Tibial artery (tissue), 4 donors: ENCODE results near the gene BCL2L12.

ENCODE experiments used
- DNase-seq, 2 donors: peaks; one replicate each; pipeline ENCODE4 v3.0.0-alpha.2; 2019
- H3K27ac ChIP-seq, 2 donors: fragments of 200-600 bp; sonication (generic) in 1 of 2; 1 replicate in 1 of 2; 2 replicates in 1 of 2; pipeline ENCODE4 v1.5.1; 2018 to 2019; ENCODE audit warnings: mild to moderate bottlenecking in 1 of 2
- H3K27me3 ChIP-seq, 2 donors: fragments of 200-600 bp; sonication (generic) in 1 of 2; one replicate each; pipeline versions ENCODE4 v1.5.1 to v1.6.0; 2016 to 2019
- H3K36me3 ChIP-seq, 3 donors: fragments of 200-600 bp; sonication (generic) in 2 of 3; one replicate each; pipeline ENCODE4 v1.5.1; 2016 to 2019; ENCODE audit warnings: mild to moderate bottlenecking in 2 of 3
- H3K4me1 ChIP-seq, 4 donors: fragments of 200-600 bp; sonication (generic) in 2 of 4; 1 replicate in 3 of 4; 2 replicates in 1 of 4; pipeline ENCODE4 v1.5.1; 2016 to 2019
- H3K4me3 ChIP-seq, 2 donors: fragments of 200-600 bp; sonication (generic) in 1 of 2; 1 replicate in 1 of 2; 2 replicates in 1 of 2; pipeline ENCODE4 v1.5.1; 2018 to 2019; ENCODE audit warnings: mild to moderate bottlenecking in 2 of 2
- H3K9me3 ChIP-seq, 3 donors: fragments of 200-600 bp; sonication (generic) in 1 of 3; one replicate each; pipeline ENCODE4 v1.5.1; 2016 to 2019
- intact Hi-C: fragments of 100-400 bp; cut with DNase I; formaldehyde crosslinking; loops from one replicate; pipeline ENCODE4 v1.15.0; 2023; ENCODE audit warnings: low total_unique reads
- TF ChIP-seq, protein P1 (sequence below), 2 experiments: fragments of 200-600 bp in 1 of 2; fragments of 450-650 bp in 1 of 2; IDR thresholded peaks; one replicate each; pipeline ENCODE4 v1.5.1; 2017 to 2019; ENCODE audit warnings: antibody characterized with exemption in 2 of 2, mild to moderate bottlenecking in 1 of 2, moderate library complexity in 1 of 2

BCL2L12 gene

GRCh38 chr19:49664171-49665035 lies 1.3 kb upstream of the BCL2L12 start:
- intact Hi-C loops = no loop called here
- peak overlapping the region; percentile 77 to 78 for H3K4me3 ChIP-seq
- no peaks in the 10 kb centered on the region for H3K9me3 ChIP-seq
- TF ChIP-seq, protein P1, sequence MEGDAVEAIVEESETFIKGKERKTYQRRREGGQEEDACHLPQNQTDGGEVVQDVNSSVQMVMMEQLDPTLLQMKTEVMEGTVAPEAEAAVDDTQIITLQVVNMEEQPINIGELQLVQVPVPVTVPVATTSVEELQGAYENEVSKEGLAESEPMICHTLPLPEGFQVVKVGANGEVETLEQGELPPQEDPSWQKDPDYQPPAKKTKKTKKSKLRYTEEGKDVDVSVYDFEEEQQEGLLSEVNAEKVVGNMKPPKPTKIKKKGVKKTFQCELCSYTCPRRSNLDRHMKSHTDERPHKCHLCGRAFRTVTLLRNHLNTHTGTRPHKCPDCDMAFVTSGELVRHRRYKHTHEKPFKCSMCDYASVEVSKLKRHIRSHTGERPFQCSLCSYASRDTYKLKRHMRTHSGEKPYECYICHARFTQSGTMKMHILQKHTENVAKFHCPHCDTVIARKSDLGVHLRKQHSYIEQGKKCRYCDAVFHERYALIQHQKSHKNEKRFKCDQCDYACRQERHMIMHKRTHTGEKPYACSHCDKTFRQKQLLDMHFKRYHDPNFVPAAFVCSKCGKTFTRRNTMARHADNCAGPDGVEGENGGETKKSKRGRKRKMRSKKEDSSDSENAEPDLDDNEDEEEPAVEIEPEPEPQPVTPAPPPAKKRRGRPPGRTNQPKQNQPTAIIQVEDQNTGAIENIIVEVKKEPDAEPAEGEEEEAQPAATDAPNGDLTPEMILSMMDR (IDR thresholded peaks at IDR 0.05) = peak; percentile 38 to 45
- no peaks in the 10 kb centered on the region for H3K27me3 ChIP-seq
- peaks cover 0 to 32% (median 18%) of the 10 kb centered on the region in 4 donors for H3K4me1 ChIP-seq
- H3K36me3 ChIP-seq = peaks cover 21 to 38% (median 38%) of the 10 kb centered on the region in 3 donors
- peak overlapping the region; percentile 91 to 93 for H3K27ac ChIP-seq
- peak; percentile 88 to 95 for DNase-seq

DNA sequence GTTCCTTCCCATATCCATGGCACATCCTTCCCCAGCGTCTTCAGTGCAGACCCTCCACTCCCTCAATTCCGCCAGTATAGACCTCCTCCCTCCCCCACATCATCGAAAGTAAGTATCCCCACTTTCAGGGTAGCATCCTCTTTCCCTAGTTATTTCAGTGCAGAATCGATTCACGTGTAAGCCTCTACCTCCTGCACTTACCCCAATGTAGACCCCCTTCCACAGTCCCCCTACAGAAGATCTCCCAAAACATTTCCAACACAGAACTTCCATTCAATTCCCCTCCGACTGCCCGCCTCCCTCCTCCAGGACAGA lies 740 bp upstream of the BCL2L12 start:
- peaks cover 0 to 32% (median 18%) of the 10 kb centered on the region in 4 donors for H3K4me1 ChIP-seq
- H3K27me3 ChIP-seq = no peaks in the 10 kb centered on the region
- H3K36me3 ChIP-seq = peaks cover 17 to 34% (median 32%) of the 10 kb centered on the region in 3 donors
- TF ChIP-seq, protein P1 (IDR thresholded peaks at IDR 0.05) = no peak
- no peaks in the 10 kb centered on the region for H3K9me3 ChIP-seq
- no peak for DNase-seq
- H3K27ac ChIP-seq = peak overlapping the region; percentile 91 to 93
- H3K4me3 ChIP-seq = peak overlapping the region; percentile 77 to 78
- intact Hi-C loops = no loop called here

DNA sequence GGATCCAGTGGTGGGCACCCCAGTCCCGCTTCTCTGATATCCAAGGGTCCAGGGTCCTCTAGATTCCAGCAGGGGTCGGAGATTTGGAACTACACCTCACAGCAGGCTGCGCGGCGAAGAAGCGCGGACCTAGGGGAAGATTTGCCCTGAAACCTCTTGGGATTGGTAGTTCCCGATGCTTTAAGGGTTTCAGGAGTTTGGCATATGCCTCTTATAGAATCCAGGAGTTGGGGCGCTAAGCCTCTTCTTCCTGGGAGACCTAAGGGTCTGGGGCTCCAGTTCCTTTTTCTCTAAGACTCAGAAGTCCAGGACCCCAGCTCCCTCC lies 349 bp downstream of the BCL2L12 start:
- H3K36me3 ChIP-seq = peaks cover 14 to 29% (median 21%) of the 10 kb centered on the region in 3 donors
- H3K4me1 ChIP-seq = peaks cover 0 to 32% (median 18%) of the 10 kb centered on the region in 4 donors
- H3K27me3 ChIP-seq = no peaks in the 10 kb centered on the region
- DNase-seq = no peak
- peak overlapping the region; percentile 91 to 93 for H3K27ac ChIP-seq
- intact Hi-C loops = no loop called here
- peak overlapping the region; percentile 77 to 78 for H3K4me3 ChIP-seq
- no peaks in the 10 kb centered on the region for H3K9me3 ChIP-seq
- TF ChIP-seq, protein P1 (IDR thresholded peaks at IDR 0.05) = no peak

DNA sequence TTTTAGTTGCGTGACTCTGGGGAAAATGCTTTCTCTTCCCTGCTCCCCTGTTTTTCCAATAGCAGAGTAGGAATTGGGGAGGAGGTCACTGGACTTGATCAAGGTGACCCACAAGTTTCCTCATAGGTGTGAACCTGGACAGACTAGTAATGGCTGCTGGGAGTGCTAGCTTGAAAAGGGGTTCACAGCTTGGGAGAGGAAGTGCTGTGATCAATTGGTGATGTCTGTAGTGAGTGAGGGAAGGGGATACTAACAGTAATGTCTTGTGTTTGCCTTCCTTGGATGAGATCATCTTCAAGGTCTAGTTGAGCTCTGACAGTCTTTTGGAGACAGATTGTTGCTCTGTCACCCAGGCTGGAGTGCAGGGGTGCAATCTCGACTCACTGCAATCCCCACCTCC lies 1.7 kb downstream of the BCL2L12 start:
- Histone ChIP-seq H3K27me3 (no peaks in the 10 kb centered on the region), H3K4me1 (peaks cover 0 to 38% (median 21%) of the 10 kb centered on the region in 4 donors), H3K4me3 (no peak overlapping the region), H3K9me3 (no peaks in the 10 kb centered on the region), H3K36me3 (peaks cover 3 to 15% (median 7%) of the 10 kb centered on the region in 3 donors), H3K27ac (no peak overlapping the region)
- DNase-seq = no peak
- intact Hi-C loops = no loop called here
- TF ChIP-seq, protein P1 (IDR thresholded peaks at IDR 0.05) = no peak

DNA sequence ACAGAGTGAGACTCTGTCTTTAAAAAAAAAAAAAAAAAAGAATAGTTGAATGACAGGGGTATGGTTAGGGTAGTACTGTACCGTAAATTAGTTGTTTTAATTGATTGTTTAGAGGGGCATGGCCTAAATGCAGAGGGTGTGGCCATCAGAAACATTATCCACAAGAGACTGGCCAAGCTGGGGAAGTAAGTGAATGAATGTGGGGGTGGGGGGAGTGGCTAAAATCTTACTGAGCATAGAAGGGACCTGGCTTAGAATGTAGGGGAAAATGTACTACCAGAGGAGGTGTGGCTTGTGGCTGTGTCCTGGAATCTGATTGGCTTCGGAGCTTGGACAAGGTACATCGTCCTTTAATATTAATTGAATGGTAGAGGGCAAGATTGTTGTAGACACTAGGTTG lies 3.8 kb downstream of the BCL2L12 start:
- TF ChIP-seq, protein P1 (IDR thresholded peaks at IDR 0.05) = no peak
- no peak overlapping the region for H3K27ac ChIP-seq
- H3K4me1 ChIP-seq = peaks cover 0 to 25% (median 12%) of the 10 kb centered on the region in 4 donors
- no peaks in the 10 kb centered on the region for H3K9me3 ChIP-seq
- no peak overlapping the region for H3K4me3 ChIP-seq
- H3K36me3 ChIP-seq = peaks cover 0 to 8% (median 0%) of the 10 kb centered on the region in 3 donors
- intact Hi-C loops = no loop called here
- DNase-seq = no peak
- no peaks in the 10 kb centered on the region for H3K27me3 ChIP-seq
